ENCODE measurements around the gene TLL1. TPM values are rescaled to one million over a fixed set of nuclear protein-coding genes. Genes with fewer than 3 reads are reported as not detected.

Gene TLL1
- polyA plus RNA-seq, 1 of the 3 experiments (the other 2 are of a cell fraction): 0.07 TPM

- Histone ChIP-seq H3K9ac (no peak overlapping the region), H3K9me2 (no peaks in the 10 kb centered on the region), H3K4me1 (ENCODE audit: control insufficient read depth in 1 of 2, insufficient read depth in 2 of 2, low read depth in 1 of 2, low read length in 1 of 2) (no peaks in the 10 kb centered on the region; a peak in 1 of 4 replicates), H3F3A (replicated peaks; ENCODE audit: insufficient read depth) (no peaks in the 10 kb centered on the region), H3K79me2 (ENCODE audit: insufficient read depth) (no peaks in the 10 kb centered on the region), H2AFZ (ENCODE audit: low read depth) (no peak overlapping the region), H3K9me3 (no peaks in the 10 kb centered on the region), H3K4me2 (no peak overlapping the region), H4K20me1 (ENCODE audit: insufficient read depth) (no peaks in the 10 kb centered on the region), H3K4me3 (ENCODE audit: low read depth in 2 of 2, low read length in 1 of 2) (no peak overlapping the region), H3K36me3 (replicated peaks in 1 of 2; ENCODE audit: control insufficient read depth in 1 of 2, insufficient read depth in 2 of 2, low read length in 1 of 2) (no peaks in the 10 kb centered on the region), H3K27me3 (ENCODE audit: insufficient read depth) (no peaks in the 10 kb centered on the region), H3K27ac (ENCODE audit: low read depth in 2 of 2, low read length in 1 of 2) (peak overlapping the region in 1 of 2 experiments; percentile 28; a peak in 1 of 4 replicates)
- 2% methylated on average over 2 of the region's 2 CpGs for WGBS (ENCODE audit: low lambda C conversion rate)
- TF ChIP-seq GATA2 (CRISPR knock-in tag; IDR thresholded peaks at IDR 0.05) (no peak), EZH2phosphoT487 (IDR thresholded peaks at IDR 0.05; ENCODE audit: borderline replicate concordance, low read depth) (no peak), GABPA (IDR thresholded peaks at IDR 0.05; ENCODE audit: low read depth) (no peak), SMC3 (IDR thresholded peaks at IDR 0.05; ENCODE audit: low read depth, low read length) (no peak), RAD21 (IDR thresholded peaks at IDR 0.05; ENCODE audit: low read length) (no peak), EP300 (IDR thresholded peaks at IDR 0.05; ENCODE audit: borderline replicate concordance in 1 of 2, low read depth in 1 of 2, low read length in 1 of 2) (no peak), JUND (IDR thresholded peaks at IDR 0.05) (no peak), CTCF (IDR thresholded peaks at IDR 0.05) (no peak), ELF1 (IDR thresholded peaks at IDR 0.05) (no peak), TEAD4 (IDR thresholded peaks at IDR 0.05; ENCODE audit: borderline replicate concordance, insufficient read depth) (no peak), RFX5 (IDR thresholded peaks at IDR 0.05; ENCODE audit: low read length) (no peak), NRF1 (IDR thresholded peaks at IDR 0.05; ENCODE audit: low read depth, low read length) (no peak), MAX (IDR thresholded peaks at IDR 0.05; ENCODE audit: low read depth) (no peak), SIN3A (IDR thresholded peaks at IDR 0.05; ENCODE audit: borderline replicate concordance, low read depth, low read length) (no peak)
- TF ChIP-seq, protein P1, sequence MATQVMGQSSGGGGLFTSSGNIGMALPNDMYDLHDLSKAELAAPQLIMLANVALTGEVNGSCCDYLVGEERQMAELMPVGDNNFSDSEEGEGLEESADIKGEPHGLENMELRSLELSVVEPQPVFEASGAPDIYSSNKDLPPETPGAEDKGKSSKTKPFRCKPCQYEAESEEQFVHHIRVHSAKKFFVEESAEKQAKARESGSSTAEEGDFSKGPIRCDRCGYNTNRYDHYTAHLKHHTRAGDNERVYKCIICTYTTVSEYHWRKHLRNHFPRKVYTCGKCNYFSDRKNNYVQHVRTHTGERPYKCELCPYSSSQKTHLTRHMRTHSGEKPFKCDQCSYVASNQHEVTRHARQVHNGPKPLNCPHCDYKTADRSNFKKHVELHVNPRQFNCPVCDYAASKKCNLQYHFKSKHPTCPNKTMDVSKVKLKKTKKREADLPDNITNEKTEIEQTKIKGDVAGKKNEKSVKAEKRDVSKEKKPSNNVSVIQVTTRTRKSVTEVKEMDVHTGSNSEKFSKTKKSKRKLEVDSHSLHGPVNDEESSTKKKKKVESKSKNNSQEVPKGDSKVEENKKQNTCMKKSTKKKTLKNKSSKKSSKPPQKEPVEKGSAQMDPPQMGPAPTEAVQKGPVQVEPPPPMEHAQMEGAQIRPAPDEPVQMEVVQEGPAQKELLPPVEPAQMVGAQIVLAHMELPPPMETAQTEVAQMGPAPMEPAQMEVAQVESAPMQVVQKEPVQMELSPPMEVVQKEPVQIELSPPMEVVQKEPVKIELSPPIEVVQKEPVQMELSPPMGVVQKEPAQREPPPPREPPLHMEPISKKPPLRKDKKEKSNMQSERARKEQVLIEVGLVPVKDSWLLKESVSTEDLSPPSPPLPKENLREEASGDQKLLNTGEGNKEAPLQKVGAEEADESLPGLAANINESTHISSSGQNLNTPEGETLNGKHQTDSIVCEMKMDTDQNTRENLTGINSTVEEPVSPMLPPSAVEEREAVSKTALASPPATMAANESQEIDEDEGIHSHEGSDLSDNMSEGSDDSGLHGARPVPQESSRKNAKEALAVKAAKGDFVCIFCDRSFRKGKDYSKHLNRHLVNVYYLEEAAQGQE (IDR thresholded peaks at IDR 0.05; ENCODE audit: low read depth, low read length): no peak
- TF ChIP-seq, protein P2, sequence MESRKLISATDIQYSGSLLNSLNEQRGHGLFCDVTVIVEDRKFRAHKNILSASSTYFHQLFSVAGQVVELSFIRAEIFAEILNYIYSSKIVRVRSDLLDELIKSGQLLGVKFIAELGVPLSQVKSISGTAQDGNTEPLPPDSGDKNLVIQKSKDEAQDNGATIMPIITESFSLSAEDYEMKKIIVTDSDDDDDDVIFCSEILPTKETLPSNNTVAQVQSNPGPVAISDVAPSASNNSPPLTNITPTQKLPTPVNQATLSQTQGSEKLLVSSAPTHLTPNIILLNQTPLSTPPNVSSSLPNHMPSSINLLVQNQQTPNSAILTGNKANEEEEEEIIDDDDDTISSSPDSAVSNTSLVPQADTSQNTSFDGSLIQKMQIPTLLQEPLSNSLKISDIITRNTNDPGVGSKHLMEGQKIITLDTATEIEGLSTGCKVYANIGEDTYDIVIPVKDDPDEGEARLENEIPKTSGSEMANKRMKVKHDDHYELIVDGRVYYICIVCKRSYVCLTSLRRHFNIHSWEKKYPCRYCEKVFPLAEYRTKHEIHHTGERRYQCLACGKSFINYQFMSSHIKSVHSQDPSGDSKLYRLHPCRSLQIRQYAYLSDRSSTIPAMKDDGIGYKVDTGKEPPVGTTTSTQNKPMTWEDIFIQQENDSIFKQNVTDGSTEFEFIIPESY (IDR thresholded peaks at IDR 0.05; ENCODE audit: borderline replicate concordance, low read depth): no peak
- TF ChIP-seq, protein P3, sequence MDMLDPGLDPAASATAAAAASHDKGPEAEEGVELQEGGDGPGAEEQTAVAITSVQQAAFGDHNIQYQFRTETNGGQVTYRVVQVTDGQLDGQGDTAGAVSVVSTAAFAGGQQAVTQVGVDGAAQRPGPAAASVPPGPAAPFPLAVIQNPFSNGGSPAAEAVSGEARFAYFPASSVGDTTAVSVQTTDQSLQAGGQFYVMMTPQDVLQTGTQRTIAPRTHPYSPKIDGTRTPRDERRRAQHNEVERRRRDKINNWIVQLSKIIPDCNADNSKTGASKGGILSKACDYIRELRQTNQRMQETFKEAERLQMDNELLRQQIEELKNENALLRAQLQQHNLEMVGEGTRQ (IDR thresholded peaks at IDR 0.05; ENCODE audit: borderline replicate concordance, low read depth, low read length): no peak
- POLR2A ChIA-PET: no interaction called here
- CTCF ChIA-PET: no interaction called here
- DNase-seq: no peak
These were observed 56.6 kb downstream of the TLL1 start for GRCh38 chr4:165929662-165930061.

Data from SK-N-SH (cell line).